ENCODE results near the gene GPD2.

GRCh38 chr2:156592809-156593593 lies 156.8 kb downstream of the GPD2 start:
- TF ChIP-seq GABPA (IDR thresholded peaks at IDR 0.05; ENCODE audit: low read depth), result no peak
- no peak for TF ChIP-seq JUND (IDR thresholded peaks at IDR 0.05; ENCODE audit: low read depth, low read length)
- TF ChIP-seq, protein P1, sequence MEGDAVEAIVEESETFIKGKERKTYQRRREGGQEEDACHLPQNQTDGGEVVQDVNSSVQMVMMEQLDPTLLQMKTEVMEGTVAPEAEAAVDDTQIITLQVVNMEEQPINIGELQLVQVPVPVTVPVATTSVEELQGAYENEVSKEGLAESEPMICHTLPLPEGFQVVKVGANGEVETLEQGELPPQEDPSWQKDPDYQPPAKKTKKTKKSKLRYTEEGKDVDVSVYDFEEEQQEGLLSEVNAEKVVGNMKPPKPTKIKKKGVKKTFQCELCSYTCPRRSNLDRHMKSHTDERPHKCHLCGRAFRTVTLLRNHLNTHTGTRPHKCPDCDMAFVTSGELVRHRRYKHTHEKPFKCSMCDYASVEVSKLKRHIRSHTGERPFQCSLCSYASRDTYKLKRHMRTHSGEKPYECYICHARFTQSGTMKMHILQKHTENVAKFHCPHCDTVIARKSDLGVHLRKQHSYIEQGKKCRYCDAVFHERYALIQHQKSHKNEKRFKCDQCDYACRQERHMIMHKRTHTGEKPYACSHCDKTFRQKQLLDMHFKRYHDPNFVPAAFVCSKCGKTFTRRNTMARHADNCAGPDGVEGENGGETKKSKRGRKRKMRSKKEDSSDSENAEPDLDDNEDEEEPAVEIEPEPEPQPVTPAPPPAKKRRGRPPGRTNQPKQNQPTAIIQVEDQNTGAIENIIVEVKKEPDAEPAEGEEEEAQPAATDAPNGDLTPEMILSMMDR (IDR thresholded peaks at IDR 0.05 in 2 of 3, conservative IDR thresholded peaks at IDR 0.05 in 1 of 3; ENCODE audit: control insufficient read depth in 2 of 3, extremely low read depth in 1 of 3, insufficient read depth in 1 of 3, low read depth in 3 of 3, low read length in 3 of 3), result no peak
- TF ChIP-seq, protein P2, sequence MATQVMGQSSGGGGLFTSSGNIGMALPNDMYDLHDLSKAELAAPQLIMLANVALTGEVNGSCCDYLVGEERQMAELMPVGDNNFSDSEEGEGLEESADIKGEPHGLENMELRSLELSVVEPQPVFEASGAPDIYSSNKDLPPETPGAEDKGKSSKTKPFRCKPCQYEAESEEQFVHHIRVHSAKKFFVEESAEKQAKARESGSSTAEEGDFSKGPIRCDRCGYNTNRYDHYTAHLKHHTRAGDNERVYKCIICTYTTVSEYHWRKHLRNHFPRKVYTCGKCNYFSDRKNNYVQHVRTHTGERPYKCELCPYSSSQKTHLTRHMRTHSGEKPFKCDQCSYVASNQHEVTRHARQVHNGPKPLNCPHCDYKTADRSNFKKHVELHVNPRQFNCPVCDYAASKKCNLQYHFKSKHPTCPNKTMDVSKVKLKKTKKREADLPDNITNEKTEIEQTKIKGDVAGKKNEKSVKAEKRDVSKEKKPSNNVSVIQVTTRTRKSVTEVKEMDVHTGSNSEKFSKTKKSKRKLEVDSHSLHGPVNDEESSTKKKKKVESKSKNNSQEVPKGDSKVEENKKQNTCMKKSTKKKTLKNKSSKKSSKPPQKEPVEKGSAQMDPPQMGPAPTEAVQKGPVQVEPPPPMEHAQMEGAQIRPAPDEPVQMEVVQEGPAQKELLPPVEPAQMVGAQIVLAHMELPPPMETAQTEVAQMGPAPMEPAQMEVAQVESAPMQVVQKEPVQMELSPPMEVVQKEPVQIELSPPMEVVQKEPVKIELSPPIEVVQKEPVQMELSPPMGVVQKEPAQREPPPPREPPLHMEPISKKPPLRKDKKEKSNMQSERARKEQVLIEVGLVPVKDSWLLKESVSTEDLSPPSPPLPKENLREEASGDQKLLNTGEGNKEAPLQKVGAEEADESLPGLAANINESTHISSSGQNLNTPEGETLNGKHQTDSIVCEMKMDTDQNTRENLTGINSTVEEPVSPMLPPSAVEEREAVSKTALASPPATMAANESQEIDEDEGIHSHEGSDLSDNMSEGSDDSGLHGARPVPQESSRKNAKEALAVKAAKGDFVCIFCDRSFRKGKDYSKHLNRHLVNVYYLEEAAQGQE (IDR thresholded peaks at IDR 0.05; ENCODE audit: low read depth, low read length), result no peak

All from GM12878 (cell line).